Muscle of leg (tissue), 16 donors: Measurements from ENCODE around the gene VSIG2. TPM values are rescaled to one million over a fixed set of nuclear protein-coding genes. Genes with fewer than 3 reads are reported as not detected.
A peak's percentile ranks its signal among the peaks of the same experiment; 100 is the strongest.

ENCODE experiments used
- DNase-seq: peaks from one replicate; pipeline ENCODE4 v3.0.0; 2013
- H3K27ac ChIP-seq: one replicate; pipeline ENCODE4 v1.5.1; 2013; ENCODE audit warnings: mild to moderate bottlenecking, low read length, control low read depth
- H3K27me3 ChIP-seq: one replicate; pipeline ENCODE4 v1.6.1; 2013; ENCODE audit warnings: low read length; ENCODE audit not compliant: control insufficient read depth, insufficient read depth
- H3K36me3 ChIP-seq: one replicate; pipeline ENCODE4 v1.6.1; 2013; ENCODE audit warnings: low read length; ENCODE audit not compliant: control insufficient read depth, insufficient read depth
- H3K4me1 ChIP-seq: one replicate; pipeline ENCODE4 v1.6.1; 2013; ENCODE audit warnings: low read length; ENCODE audit not compliant: control insufficient read depth, insufficient read depth
- H3K4me3 ChIP-seq: one replicate; pipeline ENCODE4 v1.5.1; 2013; ENCODE audit warnings: low read length, control low read depth
- H3K9me3 ChIP-seq: replicated peaks from 2 replicates; pipeline ENCODE4 v1.6.1; 2013; ENCODE audit warnings: low read depth, low read length; ENCODE audit not compliant: control insufficient read depth
- WGBS: methylation state at CpG from one replicate; pipeline ENCODE4 v1.1.5; 2013; ENCODE audit warnings: missing lambda C conversion rate; ENCODE audit not compliant: insufficient coverage; 5-methylcytosine and 5-hydroxymethylcytosine counted together
- long read RNA-seq, 11 donors: transcript quantifications; one replicate each; lab custom pipeline, GENCODE V29; 2026
- polyA plus RNA-seq, 8 donors: library from polyadenylated mRNA; unstranded; fragments of 120-200 nt; gene quantifications; one replicate each; pipeline versions ENCODE4 v1.2.1 to v1.2.3, GENCODE V29; 2013; ENCODE audit warnings: inconsistent platforms in 1 of 8, low replicate concordance in 1 of 8; ENCODE audit not compliant: insufficient read length in 8 of 8, insufficient read depth in 1 of 8
- total RNA-seq: library from RNA; stranded (reverse); fragments of 120-200 nt; gene quantifications from one replicate; pipeline ENCODE4 v1.2.4, GENCODE V29; 2013

Gene VSIG2
- total RNA-seq = 0.49 TPM
- polyA plus RNA-seq = 1 to 10 TPM in 7 of 8 donors, under 1 TPM in 1; 1.00 to 2.3 (median 1.5) TPM
- long read RNA-seq, donor 1 = 0 reads
- long read RNA-seq, donor 2 = 0 reads
- long read RNA-seq, donor 3 = 0 reads
- long read RNA-seq, donor 4 = 0 reads
- long read RNA-seq, donor 5 = 0 reads
- long read RNA-seq, donor 6 = 0 reads
- long read RNA-seq, donor 7 = 0 reads
- long read RNA-seq, donor 8 = 0 reads
- long read RNA-seq, donor 9 = 0 reads
- long read RNA-seq, donor 10 = 0 reads
- long read RNA-seq, donor 11 = 0 reads

GRCh38 chr11:124751741-124752470, at the start of gene VSIG2:
TSS of gene VSIG2 (minus strand) at chr11:124752255. CDS start at chr11:124752137, 118 bp downstream.
- 16% methylated on average over 34 of the region's 42 CpGs for WGBS
- H3K27me3 ChIP-seq = peaks cover 92% of the 10 kb centered on the region
- H3K27ac ChIP-seq = no peak within 1 kb of the TSS
- DNase-seq = no peak
- no peaks in the 10 kb centered on the region for H3K36me3 ChIP-seq
- H3K4me1 ChIP-seq = peaks cover 15% of the 10 kb centered on the region
- no peak within 1 kb of the TSS for H3K4me3 ChIP-seq
- H3K9me3 ChIP-seq = no peaks in the 10 kb centered on the region

- H3K4me1 ChIP-seq = peaks cover 10% of the 10 kb centered on the region
- no peaks in the 10 kb centered on the region for H3K9me3 ChIP-seq
- H3K27ac ChIP-seq = peak overlapping the region; percentile 98
- no peaks in the 10 kb centered on the region for H3K27me3 ChIP-seq
- H3K4me3 ChIP-seq = peak overlapping the region; percentile 86
- H3K36me3 ChIP-seq = peaks cover 5% of the 10 kb centered on the region
- WGBS = no CpG with 5 or more reads among the region's 8 CpGs
- DNase-seq = peak; percentile 52
These were observed 49.0 kb upstream of the VSIG2 start for GRCh38 chr11:124801014-124801413.

- peak within 1 kb of the TSS; percentile 98 for H3K27ac ChIP-seq
- DNase-seq = peak; percentile 97
- peak within 1 kb of the TSS; percentile 86 for H3K4me3 ChIP-seq
- peaks cover 10% of the 10 kb centered on the region for H3K4me1 ChIP-seq
- no peaks in the 10 kb centered on the region for H3K9me3 ChIP-seq
- WGBS = under 1% methylated on average over 40 of the region's 62 CpGs
- H3K36me3 ChIP-seq = no peaks in the 10 kb centered on the region
- no peaks in the 10 kb centered on the region for H3K27me3 ChIP-seq
These were observed 48.3 kb upstream of the VSIG2 start, which contains the start of gene MSANTD2 for GRCh38 chr11:124800226-124800929. TSS of gene MSANTD2 (minus strand) at chr11:124800406. CDS start at chr11:124800380, 26 bp downstream.

- WGBS = under 1% methylated on average over 81 of the region's 83 CpGs
These were observed 47.5 kb upstream of the VSIG2 start for GRCh38 chr11:124799348-124800225.

GRCh38 chr11:124798991-124799347, 46.9 kb upstream of the VSIG2 start:
- peak; percentile 61 for DNase-seq
- no peaks in the 10 kb centered on the region for H3K36me3 ChIP-seq
- WGBS = 0% methylated on average over 8 of the region's 8 CpGs

More at GRCh38 chr11:124799348-124800225, 47.5 kb upstream of the VSIG2 start:
- no peaks in the 10 kb centered on the region for H3K27me3 ChIP-seq
- H3K4me1 ChIP-seq = peaks cover 10% of the 10 kb centered on the region
- peak overlapping the region; percentile 86 for H3K4me3 ChIP-seq
- DNase-seq = peak; percentile 37
- peak overlapping the region; percentile 98 for H3K27ac ChIP-seq
- no peaks in the 10 kb centered on the region for H3K36me3 ChIP-seq
- H3K9me3 ChIP-seq = no peaks in the 10 kb centered on the region

GRCh38 chr11:124796312-124796711, 44.3 kb upstream of the VSIG2 start:
- WGBS = 89% methylated on average over 3 of the region's 3 CpGs
- Histone ChIP-seq H3K27ac (no peak overlapping the region), H3K9me3 (no peaks in the 10 kb centered on the region), H3K4me3 (no peak overlapping the region), H3K27me3 (no peaks in the 10 kb centered on the region), H3K4me1 (peaks cover 13% of the 10 kb centered on the region), H3K36me3 (no peaks in the 10 kb centered on the region)
- no peak for DNase-seq

More at GRCh38 chr11:124798991-124799347, 46.9 kb upstream of the VSIG2 start:
- no peaks in the 10 kb centered on the region for H3K27me3 ChIP-seq
- no peaks in the 10 kb centered on the region for H3K9me3 ChIP-seq
- H3K27ac ChIP-seq = peak overlapping the region; percentile 85
- peaks cover 10% of the 10 kb centered on the region for H3K4me1 ChIP-seq
- peak overlapping the region; percentile 86 for H3K4me3 ChIP-seq

- Histone ChIP-seq H3K4me1 (peaks cover 8% of the 10 kb centered on the region), H3K9me3 (no peaks in the 10 kb centered on the region), H3K27me3 (no peaks in the 10 kb centered on the region), H3K4me3 (no peak overlapping the region), H3K36me3 (no peaks in the 10 kb centered on the region), H3K27ac (no peak overlapping the region)
- DNase-seq = peak; percentile 35
- WGBS = no CpG with 5 or more reads among the region's 2 CpGs
These were observed 41.6 kb upstream of the VSIG2 start for GRCh38 chr11:124793466-124794278.

GRCh38 chr11:124791626-124792341, 39.7 kb upstream of the VSIG2 start:
- Histone ChIP-seq H3K27ac (no peak overlapping the region), H3K36me3 (no peaks in the 10 kb centered on the region), H3K4me3 (no peak overlapping the region), H3K9me3 (no peaks in the 10 kb centered on the region), H3K27me3 (no peaks in the 10 kb centered on the region), H3K4me1 (peaks cover 2% of the 10 kb centered on the region)
- no CpG with 5 or more reads among the region's 4 CpGs for WGBS
- DNase-seq = no peak
